BE2C (cell line): ENCODE measurements around the gene TBC1D8B.

Source experiments
- DNase-seq: peaks from one replicate; pipeline ENCODE4 v3.0.0-alpha.2; 2020
- H3K27me3 ChIP-seq: fragments of 250-450 bp; sonication (Bioruptor Pico); 2 replicates; pipeline ENCODE4 v1.5.1; 2020; ENCODE audit warnings: mild to moderate bottlenecking
- H3K36me3 ChIP-seq: fragments of 250-450 bp; sonication (Bioruptor Pico); 2 replicates; pipeline ENCODE4 v1.5.1; 2020; ENCODE audit warnings: mild to moderate bottlenecking
- H3K4me1 ChIP-seq: fragments of 250-450 bp; sonication (Bioruptor Pico); 2 replicates; pipeline ENCODE4 v1.5.1; 2020
- H3K4me3 ChIP-seq: 2 replicates; pipeline ENCODE4 v1.5.1; 2011; ENCODE audit warnings: low read depth, low read length
- H3K9me3 ChIP-seq: fragments of 250-450 bp; sonication (Bioruptor Pico); 2 replicates; pipeline ENCODE4 v1.5.1; 2020
- CTCF ChIP-seq: IDR thresholded peaks from 2 replicates; pipeline ENCODE4 v1.5.1; 2012; ENCODE audit warnings: mild to moderate bottlenecking, low read depth, low read length

The TBC1D8B gene

GRCh38 chrX:106897259-106897658 is 94.8 kb downstream of the TBC1D8B start:
- H3K36me3 ChIP-seq: no peaks in the 10 kb centered on the region
- no peak for DNase-seq
- TF ChIP-seq CTCF: no peak
- H3K4me1 ChIP-seq: no peaks in the 10 kb centered on the region
- H3K4me3 ChIP-seq: no peak overlapping the region
- H3K27me3 ChIP-seq: no peaks in the 10 kb centered on the region
- no peaks in the 10 kb centered on the region for H3K9me3 ChIP-seq

- H3K4me1 ChIP-seq: no peaks in the 10 kb centered on the region
- no peaks in the 10 kb centered on the region for H3K9me3 ChIP-seq
- no peaks in the 10 kb centered on the region for H3K36me3 ChIP-seq
- DNase-seq: no peak
- no peak overlapping the region for H3K4me3 ChIP-seq
- H3K27me3 ChIP-seq: no peaks in the 10 kb centered on the region
- TF ChIP-seq CTCF: peak; percentile 28; the same call in 1 of the 2 replicates
Observed at GRCh38 chrX:106898462-106898861, 96.0 kb downstream of the TBC1D8B start.

- DNase-seq: no peak
- no peak overlapping the region for H3K4me3 ChIP-seq
- H3K4me1 ChIP-seq: no peaks in the 10 kb centered on the region
- H3K36me3 ChIP-seq: no peaks in the 10 kb centered on the region
- TF ChIP-seq CTCF: no peak
- H3K9me3 ChIP-seq: no peaks in the 10 kb centered on the region
- no peaks in the 10 kb centered on the region for H3K27me3 ChIP-seq
Observed at GRCh38 chrX:106899276-106899675, 96.8 kb downstream of the TBC1D8B start.

- H3K4me3 ChIP-seq: no peak overlapping the region
- DNase-seq: no peak
- no peaks in the 10 kb centered on the region for H3K9me3 ChIP-seq
- H3K36me3 ChIP-seq: no peaks in the 10 kb centered on the region
- no peaks in the 10 kb centered on the region for H3K4me1 ChIP-seq
- H3K27me3 ChIP-seq: no peaks in the 10 kb centered on the region
- TF ChIP-seq CTCF: no peak
Observed at GRCh38 chrX:106899841-106900240, 97.4 kb downstream of the TBC1D8B start.

GRCh38 chrX:106901341-106901740 is 98.9 kb downstream of the TBC1D8B start:
- DNase-seq: no peak
- Histone ChIP-seq H3K27me3 (no peaks in the 10 kb centered on the region), H3K4me1 (no peaks in the 10 kb centered on the region), H3K9me3 (no peaks in the 10 kb centered on the region), H3K4me3 (no peak overlapping the region), H3K36me3 (no peaks in the 10 kb centered on the region)
- TF ChIP-seq CTCF: no peak

- no peak for DNase-seq
- Histone ChIP-seq H3K36me3 (no peaks in the 10 kb centered on the region), H3K9me3 (no peaks in the 10 kb centered on the region), H3K27me3 (no peaks in the 10 kb centered on the region), H3K4me3 (no peak overlapping the region), H3K4me1 (no peaks in the 10 kb centered on the region)
- TF ChIP-seq CTCF: no peak
Observed at GRCh38 chrX:106901781-106902219, 99.3 kb downstream of the TBC1D8B start.
